ENCODE data around the gene SMG1. TPM values are rescaled to one million over a fixed set of nuclear protein-coding genes. Genes with fewer than 3 reads are reported as not detected.
"Not testable (repeated sequence)": the region's sequence is repeated elsewhere in the genome, so short reads cannot be mapped to it uniquely, and the experiment has no call there.

Gene SMG1
- total and polyA plus RNA-seq, 10 of the 15 experiments (the other 5 are each of a cell fraction or from before 2014, with no cell fraction given): 3.9 to 66.7 (median 37.0) TPM

DNA sequence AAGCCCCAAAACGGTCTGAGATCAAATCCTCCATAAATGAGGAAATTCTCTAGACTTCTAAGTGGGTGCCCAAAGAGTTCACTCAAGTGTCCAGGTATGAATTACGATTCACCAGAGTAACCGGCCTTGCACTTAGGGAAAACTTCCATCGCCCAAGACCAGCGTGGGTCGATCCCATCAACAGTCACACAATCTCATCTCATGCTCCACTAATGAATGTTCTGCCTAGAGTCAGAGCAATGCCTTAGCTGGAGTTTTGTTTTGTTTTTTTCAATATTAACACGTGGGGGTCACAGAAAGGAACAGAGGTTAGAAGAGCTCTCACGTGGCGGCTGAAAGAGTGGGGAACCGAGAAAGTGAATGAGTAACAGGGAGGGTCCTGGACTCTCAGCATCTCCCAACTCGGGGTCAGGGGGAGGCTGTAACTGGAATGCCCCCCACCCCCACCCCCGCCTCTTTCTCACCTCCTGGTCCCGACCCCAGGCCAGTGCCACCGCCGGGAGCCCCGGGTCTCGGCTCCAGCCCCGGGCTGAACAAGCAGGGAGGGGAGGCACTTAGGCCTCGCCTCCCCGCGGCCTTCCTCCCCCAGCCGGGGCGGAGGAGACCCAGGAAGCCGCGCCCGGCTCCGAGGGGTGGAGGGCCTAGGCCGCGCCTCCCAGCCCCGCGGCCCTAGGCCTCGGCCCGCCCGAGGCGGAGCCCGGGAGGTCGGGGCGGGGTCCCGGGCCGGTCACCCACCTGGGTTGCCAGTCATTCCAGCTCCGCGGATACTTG is 808 bp downstream of the SMG1 start:
- H3K4me2 ChIP-seq (ENCODE audit: control insufficient read depth, insufficient read depth): peak overlapping the region; percentile 41; the same call in 1 of the 2 replicates
- H3K27ac ChIP-seq (ENCODE audit: control insufficient read depth, insufficient read depth): peak overlapping the region; percentile 97
- TF ChIP-seq SPI1 (IDR thresholded peaks at IDR 0.05; ENCODE audit: borderline replicate concordance, insufficient read depth, low read depth, low read length): peak; percentile 51; the same call in 1 of the 2 replicates
- TF ChIP-seq RAD51 (IDR thresholded peaks at IDR 0.05): peak; percentile 83
- peak; percentile 79 to 82 for TF ChIP-seq BHLHE40 (IDR thresholded peaks at IDR 0.05; ENCODE audit: borderline replicate concordance in 1 of 2, low read depth in 2 of 2, low read length in 1 of 2)
- peak; percentile 82; the same call in 1 of the 2 replicates for TF ChIP-seq MXI1 (IDR thresholded peaks at IDR 0.05; ENCODE audit: low read depth, low read length)
- FAIRE-seq; H3K9me3 ChIP-seq (replicated peaks; ENCODE audit: control insufficient read depth, insufficient read depth, low read length); CTCF ChIA-PET; SMC1A ChIA-PET (ENCODE audit: uncharacterized antibody, unreplicated experiment); H3K4me1 ChIP-seq (ENCODE audit: control insufficient read depth, insufficient read depth, low read length); H2AFZ ChIP-seq (ENCODE audit: control insufficient read depth, low read depth, low read length); BruUV-seq (replicated peaks); DNase-seq (ENCODE audit: low read depth, low spot score); in situ Hi-C loops (cut with MboI); H4K20me1 ChIP-seq (ENCODE audit: control insufficient read depth, insufficient read depth); H3K27me3 ChIP-seq (replicated peaks in 1 of 2; ENCODE audit: control insufficient read depth in 2 of 2, insufficient read depth in 2 of 2, low read length in 1 of 2); H3K36me3 ChIP-seq (ENCODE audit: control insufficient read depth in 2 of 2, insufficient read depth in 2 of 2, low read length in 1 of 2): not testable (repeated sequence)
- intact Hi-C loops (cut with micrococcal nuclease; ENCODE audit: unreplicated experiment): loop anchor here (5.0 kb wide), 1 partner anchor 123 kb away; the partner anchor contains the start of gene ARL6IP1
- ChIA-PET POLR2A (interaction anchor here (0.8 kb wide), 1 partner anchor 598 kb away, joined by 4 read pairs; the partner anchor contains the start of gene CCP110), RAD21 (ENCODE audit: unreplicated experiment) (interaction anchor here (0.7 kb wide), 1 partner anchor 124 kb away, joined by 3 read pairs; the partner anchor contains the start of gene ARL6IP1)
- under 1% methylated on average over 31 of the region's 42 CpGs for WGBS (ENCODE audit: insufficient coverage, insufficient replicate concordance, low lambda C conversion rate, missing lambda C conversion rate)
- H3K79me2 ChIP-seq (ENCODE audit: control insufficient read depth, insufficient read depth, low read length): peaks cover 48% of the 10 kb centered on the region
- peak overlapping the region; percentile 66 for H3K9ac ChIP-seq (ENCODE audit: control insufficient read depth, insufficient read depth, low read length)
- H3K4me3 ChIP-seq: peak overlapping the region; percentile 96
- ATAC-seq: peak; percentile 81

DNA sequence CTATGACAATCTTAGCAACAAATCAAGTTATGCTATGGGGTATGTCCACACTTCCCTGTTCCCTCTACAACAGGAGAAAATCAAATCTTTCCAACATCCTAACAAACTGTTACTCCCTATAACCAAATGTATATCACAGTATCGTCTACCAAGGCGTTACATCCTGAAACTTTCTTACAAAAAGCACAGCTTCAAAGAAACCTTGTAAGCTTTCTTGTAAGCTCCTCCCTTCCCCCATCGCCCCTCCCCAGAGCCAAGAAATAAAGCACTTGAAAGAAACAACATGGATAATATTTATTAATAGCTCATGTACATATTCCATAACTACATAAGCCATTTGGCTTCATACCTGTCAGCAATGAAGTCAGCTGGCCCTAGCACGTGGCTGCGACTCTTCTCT is 2.3 kb downstream of the SMG1 start:
- BruUV-seq (replicated peaks); H3K27me3 ChIP-seq (replicated peaks in 1 of 2; ENCODE audit: control insufficient read depth in 2 of 2, insufficient read depth in 2 of 2, low read length in 1 of 2); ATAC-seq; H3K9me3 ChIP-seq (replicated peaks; ENCODE audit: control insufficient read depth, insufficient read depth, low read length); H2AFZ ChIP-seq (ENCODE audit: control insufficient read depth, low read depth, low read length); SMC1A ChIA-PET (ENCODE audit: uncharacterized antibody, unreplicated experiment); POLR2A ChIA-PET; H3K9ac ChIP-seq (ENCODE audit: control insufficient read depth, insufficient read depth, low read length); DNase-seq (ENCODE audit: low read depth, low spot score); H4K20me1 ChIP-seq (ENCODE audit: control insufficient read depth, insufficient read depth); RAD21 ChIA-PET (ENCODE audit: unreplicated experiment); H3K36me3 ChIP-seq (ENCODE audit: control insufficient read depth in 2 of 2, insufficient read depth in 2 of 2, low read length in 1 of 2); H3K4me1 ChIP-seq (ENCODE audit: control insufficient read depth, insufficient read depth, low read length); FAIRE-seq; CTCF ChIA-PET; intact Hi-C loops (cut with micrococcal nuclease; ENCODE audit: unreplicated experiment); in situ Hi-C loops (cut with MboI): not testable (repeated sequence)
- peak overlapping the region; percentile 70 for H3K27ac ChIP-seq (ENCODE audit: control insufficient read depth, insufficient read depth)
- WGBS (ENCODE audit: insufficient coverage, insufficient replicate concordance, low lambda C conversion rate, missing lambda C conversion rate): 9% methylated on average over 5 of the region's 5 CpGs
- peak overlapping the region; percentile 96 for H3K4me3 ChIP-seq
- H3K79me2 ChIP-seq (ENCODE audit: control insufficient read depth, insufficient read depth, low read length): peaks cover 61% of the 10 kb centered on the region
- peak overlapping the region; percentile 81; the same call in 1 of the 2 replicates for H3K4me2 ChIP-seq (ENCODE audit: control insufficient read depth, insufficient read depth)

Data from GM12878 (cell line).